ENCODE results near the gene CDH23.

Gene CDH23

DNA sequence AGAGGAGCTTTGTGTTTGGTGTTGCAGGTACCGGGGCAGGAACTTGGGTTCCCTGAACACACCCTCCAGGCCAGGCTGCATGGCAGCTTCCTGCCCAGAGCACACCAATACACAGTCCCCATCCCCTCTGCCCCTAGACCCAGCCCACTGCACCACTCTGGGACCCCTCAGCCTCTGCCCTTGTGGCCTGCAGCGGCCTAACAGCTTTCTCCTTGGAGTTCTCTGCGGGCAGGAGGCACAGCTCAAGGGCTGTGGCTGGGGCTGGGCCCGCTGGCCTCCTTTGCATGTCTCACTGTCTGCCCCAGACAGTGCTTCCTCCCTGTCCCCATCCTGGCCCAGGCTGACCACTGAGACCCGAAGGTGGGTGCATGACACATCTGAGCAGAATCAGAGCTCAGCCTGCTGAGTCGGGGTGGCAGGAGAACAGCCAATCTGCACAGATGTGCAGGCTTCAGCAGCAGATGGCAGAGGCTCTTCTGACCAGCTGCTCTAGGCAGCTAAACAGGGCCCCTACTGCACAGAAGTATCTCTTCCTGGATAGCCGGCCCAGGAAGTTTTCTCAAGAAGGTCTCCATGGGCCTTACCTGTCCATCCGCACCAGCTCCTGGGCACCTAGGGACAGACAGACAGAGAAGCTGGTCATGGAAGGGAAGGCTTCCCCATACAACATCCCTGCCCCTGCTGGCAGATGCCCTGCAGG, 355.8 kb downstream of the CDH23 start:
- DNase-seq (ENCODE audit: low read depth in 2 of 2, low spot score in 1 of 2) = no peak

- no peak for DNase-seq (ENCODE audit: low read depth in 2 of 2, low spot score in 1 of 2)
Measured at GRCh38 chr10:71753091-71753959, 356.6 kb downstream of the CDH23 start.

- no peak for DNase-seq (ENCODE audit: low read depth in 2 of 2, low spot score in 1 of 2)
Measured at GRCh38 chr10:71753960-71754505, 357.3 kb downstream of the CDH23 start.

DNA sequence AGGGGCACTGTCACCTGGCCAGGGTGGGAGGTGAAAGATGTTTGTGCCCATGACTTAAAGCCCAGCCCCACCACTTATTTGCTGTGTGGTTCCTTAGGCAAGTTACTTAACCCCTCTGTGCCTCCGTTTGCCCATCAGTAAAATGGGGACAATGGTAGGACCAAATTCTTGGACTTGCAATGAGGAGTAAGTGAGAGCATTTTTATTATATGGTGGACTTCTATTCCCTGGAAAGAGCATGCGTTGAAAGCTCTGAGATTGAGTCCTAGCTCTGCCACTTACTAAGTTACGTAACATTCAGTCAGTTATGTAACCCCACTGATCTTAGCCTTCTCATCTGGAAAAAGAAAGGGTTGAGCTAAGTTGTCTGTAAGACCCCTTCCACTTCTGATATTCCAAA, 357.8 kb downstream of the CDH23 start:
- DNase-seq (ENCODE audit: low read depth in 2 of 2, low spot score in 1 of 2) = no peak

- no peak for DNase-seq (ENCODE audit: low read depth in 2 of 2, low spot score in 1 of 2)
Measured at GRCh38 chr10:71755179-71755879, 358.6 kb downstream of the CDH23 start.

GRCh38 chr10:71756311-71757191, 359.8 kb downstream of the CDH23 start:
- no peak for DNase-seq (ENCODE audit: low read depth in 2 of 2, low spot score in 1 of 2)

DNA sequence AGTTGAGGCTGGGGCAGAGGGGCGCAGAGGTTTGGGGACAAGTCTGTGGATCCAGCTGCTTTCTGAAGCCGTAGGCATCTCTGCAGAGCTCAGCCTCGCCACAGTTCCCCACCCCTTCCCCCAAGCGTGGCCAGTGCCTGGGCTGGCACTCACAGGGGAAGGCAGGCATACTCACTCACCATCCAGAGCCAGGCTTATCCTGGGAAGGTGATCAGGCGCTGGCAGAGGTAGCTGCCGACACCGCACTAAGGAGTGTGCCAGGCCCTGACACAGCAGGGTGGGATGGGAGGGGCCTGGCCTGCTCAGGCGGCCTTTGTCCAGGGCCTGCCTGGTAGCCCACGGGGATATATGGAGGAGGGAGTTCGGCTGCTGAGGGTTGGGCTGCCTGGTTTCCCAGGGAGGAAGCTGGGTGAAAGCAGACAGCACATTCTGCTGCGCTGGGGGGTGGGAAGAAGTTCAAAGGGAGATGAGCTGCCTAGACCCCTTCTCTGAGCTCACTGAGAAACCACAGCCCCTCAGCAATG, 360.7 kb downstream of the CDH23 start:
- no peak for DNase-seq (ENCODE audit: low read depth in 2 of 2, low spot score in 1 of 2)

DNA sequence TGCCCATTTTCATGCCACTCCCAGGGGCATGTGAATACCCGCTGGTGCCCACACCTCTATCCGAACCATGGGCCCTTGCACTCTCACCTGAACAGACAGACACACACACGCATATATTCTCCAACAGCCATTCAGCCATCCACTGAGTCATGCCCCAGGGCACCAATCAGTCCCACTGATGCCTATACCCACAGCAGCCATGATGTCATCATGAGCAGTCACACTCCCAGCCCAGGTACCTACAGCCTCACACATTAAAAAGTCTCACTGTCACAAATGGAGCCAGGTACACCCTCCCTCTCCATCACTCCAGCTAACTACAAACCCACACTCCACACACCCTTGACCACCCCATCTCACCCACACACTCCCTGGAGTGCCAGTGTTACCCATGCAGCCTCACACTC, 364.4 kb downstream of the CDH23 start:
- no peak for DNase-seq (ENCODE audit: low read depth in 2 of 2, low spot score in 1 of 2)

- DNase-seq (ENCODE audit: low read depth in 2 of 2, low spot score in 1 of 2) = no peak
Measured at GRCh38 chr10:71761541-71762113, 364.9 kb downstream of the CDH23 start.

DNA sequence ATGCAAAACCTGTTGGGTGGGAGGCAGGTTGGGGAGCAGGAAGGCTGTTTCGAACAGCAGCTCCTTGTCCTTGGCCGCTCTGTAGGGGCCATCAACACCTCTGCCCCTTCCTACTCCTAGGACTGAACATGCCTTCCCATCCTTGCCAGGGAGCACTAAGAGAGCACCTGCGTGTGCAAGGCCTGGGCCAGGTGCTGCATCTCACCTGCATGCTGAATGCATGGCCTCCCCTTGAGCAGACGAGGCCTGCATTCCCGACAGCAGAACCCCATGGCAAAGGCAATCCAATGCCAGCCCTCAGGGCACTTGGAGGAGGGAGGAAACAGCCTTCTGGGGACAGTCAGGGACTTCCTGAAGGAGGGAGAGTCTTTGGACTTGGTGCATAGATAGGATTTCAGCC, 365.6 kb downstream of the CDH23 start:
- no peak for DNase-seq (ENCODE audit: low read depth in 2 of 2, low spot score in 1 of 2)

DNA sequence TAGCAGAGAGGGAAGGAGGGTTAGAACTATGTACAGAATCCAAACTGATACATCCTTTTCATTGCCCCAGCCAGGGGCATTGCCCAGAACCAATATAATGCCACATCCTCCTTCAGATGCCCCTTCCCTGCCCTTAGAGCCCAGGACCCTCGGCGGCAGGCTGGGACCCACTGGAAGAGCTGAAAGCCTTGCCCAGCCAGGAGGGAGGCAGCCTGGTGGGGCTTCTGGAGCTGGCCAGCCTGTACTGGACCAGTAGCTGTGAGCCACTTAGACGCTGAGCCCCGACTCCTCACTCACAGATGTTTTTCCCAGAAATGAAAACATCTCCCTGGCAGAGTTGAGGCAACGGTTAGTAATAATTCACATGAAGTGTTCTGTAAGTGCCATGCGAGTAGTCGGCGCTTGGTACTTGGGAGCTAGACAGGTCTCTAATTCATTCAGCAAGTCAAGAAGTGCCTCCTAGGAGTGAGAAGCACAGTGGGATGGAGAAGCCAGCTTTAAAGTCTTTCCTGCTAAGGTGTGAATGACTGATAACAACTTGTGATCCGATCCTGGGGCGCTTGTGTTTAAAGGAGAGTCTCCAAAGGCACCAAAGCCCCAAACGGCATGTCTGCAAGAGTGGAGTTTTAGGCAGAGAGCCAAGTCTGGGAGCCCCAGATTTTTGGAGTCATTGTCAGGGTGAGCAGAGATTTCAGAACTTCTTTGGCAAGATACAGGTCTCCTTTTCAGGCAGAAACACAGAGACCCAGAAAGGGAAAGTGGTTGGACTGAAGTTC, 366.8 kb downstream of the CDH23 start:
- DNase-seq (ENCODE audit: low read depth in 2 of 2, low spot score in 1 of 2) = no peak

- DNase-seq (ENCODE audit: low read depth in 2 of 2, low spot score in 1 of 2) = no peak
Measured at GRCh38 chr10:71765176-71765904, 368.6 kb downstream of the CDH23 start.

DNA sequence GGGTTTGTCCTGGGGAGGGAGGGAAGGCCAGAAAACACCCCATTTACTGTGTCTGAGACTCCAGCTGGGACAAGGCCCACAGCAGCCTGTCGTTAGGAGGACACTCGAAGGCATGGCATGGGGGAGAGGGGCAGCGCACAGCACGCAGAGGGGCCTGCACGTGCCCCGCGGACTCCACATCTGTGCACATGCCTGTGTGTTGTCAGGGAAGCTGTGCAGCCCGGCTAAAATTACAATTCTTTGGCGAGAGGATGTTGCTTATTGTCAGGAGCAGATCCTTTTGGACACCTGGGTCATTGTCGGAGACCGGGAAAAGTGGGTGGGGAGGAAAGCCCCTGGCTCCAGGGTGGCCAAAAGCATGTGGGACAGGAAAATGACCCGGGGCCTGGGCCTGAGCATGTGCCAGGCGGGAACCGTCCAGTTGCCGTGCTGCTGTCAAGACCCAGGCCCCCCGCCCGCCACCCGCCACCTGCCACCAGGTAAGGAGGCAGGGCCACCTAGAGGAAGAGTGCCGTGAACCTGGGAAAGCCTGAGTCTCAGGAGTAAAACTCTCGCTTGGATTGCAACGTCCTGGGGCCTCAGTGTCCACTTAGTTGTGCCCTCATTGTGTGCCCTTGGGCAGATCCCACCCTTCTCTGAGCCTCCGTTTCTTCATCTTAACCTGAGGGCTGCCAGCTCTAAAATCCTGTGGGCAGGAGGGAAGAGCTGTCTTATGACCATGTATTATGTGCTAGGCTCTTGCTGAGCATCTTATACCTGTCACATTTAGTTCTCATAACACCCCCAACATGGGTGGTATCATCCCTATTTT, 369.4 kb downstream of the CDH23 start:
- DNase-seq (ENCODE audit: low read depth in 2 of 2, low spot score in 1 of 2) = no peak

- no peak for DNase-seq (ENCODE audit: low read depth in 2 of 2, low spot score in 1 of 2)
Measured at GRCh38 chr10:71766717-71767419, 370.1 kb downstream of the CDH23 start.

DNA sequence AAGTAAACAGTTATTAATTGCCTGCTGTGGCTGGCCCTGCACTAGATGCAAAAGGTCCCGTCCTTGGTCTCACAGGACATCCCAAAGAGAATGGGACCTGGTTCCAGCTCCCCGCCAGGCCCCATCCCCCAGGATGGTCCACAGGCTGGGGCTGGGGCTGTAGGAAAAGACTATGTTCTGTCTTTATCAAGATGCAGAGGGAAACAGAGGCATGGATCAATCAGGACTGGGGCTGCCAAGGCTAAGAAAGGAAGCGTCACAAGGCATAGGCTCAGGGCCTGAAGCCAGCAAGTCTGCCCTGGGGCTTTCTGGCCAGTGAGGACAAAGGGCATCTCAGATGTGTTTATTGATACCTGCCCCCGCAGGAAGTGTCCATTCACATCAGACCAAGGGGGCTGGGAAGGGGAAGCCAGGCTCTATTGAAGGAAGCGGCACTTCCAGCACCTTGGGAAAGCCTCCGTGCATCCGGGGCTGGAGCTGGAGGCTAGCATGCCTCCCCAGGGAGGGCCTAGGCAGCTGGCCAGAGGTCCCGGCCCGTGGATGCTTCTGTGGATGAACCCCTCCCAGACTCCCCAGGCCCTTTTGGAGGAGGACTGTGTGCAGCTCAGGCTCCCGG, 370.8 kb downstream of the CDH23 start:
- DNase-seq (ENCODE audit: low read depth in 2 of 2, low spot score in 1 of 2) = no peak

GRCh38 chr10:71769279-71769823, 372.6 kb downstream of the CDH23 start:
- DNase-seq (ENCODE audit: low read depth in 2 of 2, low spot score in 1 of 2) = no peak
